Fibroblast of villous mesenchyme (primary cell): ENCODE data around the gene PAQR3. TPM values are rescaled to one million over a fixed set of nuclear protein-coding genes. Genes with fewer than 3 reads are reported as not detected.

Source experiments
- DNase-seq: peaks from one replicate; pipeline ENCODE4 v3.0.0-alpha.2; 2010; ENCODE audit warnings: low read depth
- H3K4me3 ChIP-seq: 2 replicates; pipeline ENCODE4 v1.5.1; 2011; ENCODE audit warnings: low read depth, mild to moderate bottlenecking, low read length
- total RNA-seq: library from RNA; depleted of rRNA; stranded (reverse); fragments of >200 nt; gene quantifications from 2 replicates; pipeline ENCODE4 v1.2.3, GENCODE V29; 2012
- TF ChIP-seq, protein P1 (sequence below): IDR thresholded peaks from 2 replicates; pipeline ENCODE4 v1.5.1; 2012; ENCODE audit warnings: low read depth, mild to moderate bottlenecking, low read length; ENCODE audit not compliant: insufficient read depth

The PAQR3 gene
- total RNA-seq, 1 donor = 29.8 TPM

DNA sequence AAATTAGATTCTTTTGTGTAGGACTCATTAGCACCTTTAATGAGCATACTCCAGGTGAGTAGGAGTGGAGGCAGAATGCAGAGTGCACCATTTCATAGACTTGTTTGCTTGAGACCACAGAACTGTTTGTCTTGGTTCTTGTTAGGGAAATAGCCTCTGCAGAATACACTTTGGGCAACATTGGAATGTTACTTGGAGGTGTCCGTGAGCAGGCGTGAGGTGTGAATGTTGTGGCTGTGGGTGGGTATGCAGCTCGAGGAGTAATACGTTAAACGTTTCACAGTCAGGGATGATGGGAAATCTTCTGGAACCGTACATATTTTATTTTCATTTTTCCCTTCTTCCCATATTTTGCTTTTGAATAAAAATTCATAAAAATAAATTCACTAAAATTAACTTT lies 31.6 kb downstream of the PAQR3 start:
- H3K4me3 ChIP-seq = no peak overlapping the region
- DNase-seq = no peak
- TF ChIP-seq, protein P1, sequence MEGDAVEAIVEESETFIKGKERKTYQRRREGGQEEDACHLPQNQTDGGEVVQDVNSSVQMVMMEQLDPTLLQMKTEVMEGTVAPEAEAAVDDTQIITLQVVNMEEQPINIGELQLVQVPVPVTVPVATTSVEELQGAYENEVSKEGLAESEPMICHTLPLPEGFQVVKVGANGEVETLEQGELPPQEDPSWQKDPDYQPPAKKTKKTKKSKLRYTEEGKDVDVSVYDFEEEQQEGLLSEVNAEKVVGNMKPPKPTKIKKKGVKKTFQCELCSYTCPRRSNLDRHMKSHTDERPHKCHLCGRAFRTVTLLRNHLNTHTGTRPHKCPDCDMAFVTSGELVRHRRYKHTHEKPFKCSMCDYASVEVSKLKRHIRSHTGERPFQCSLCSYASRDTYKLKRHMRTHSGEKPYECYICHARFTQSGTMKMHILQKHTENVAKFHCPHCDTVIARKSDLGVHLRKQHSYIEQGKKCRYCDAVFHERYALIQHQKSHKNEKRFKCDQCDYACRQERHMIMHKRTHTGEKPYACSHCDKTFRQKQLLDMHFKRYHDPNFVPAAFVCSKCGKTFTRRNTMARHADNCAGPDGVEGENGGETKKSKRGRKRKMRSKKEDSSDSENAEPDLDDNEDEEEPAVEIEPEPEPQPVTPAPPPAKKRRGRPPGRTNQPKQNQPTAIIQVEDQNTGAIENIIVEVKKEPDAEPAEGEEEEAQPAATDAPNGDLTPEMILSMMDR = no peak

DNA sequence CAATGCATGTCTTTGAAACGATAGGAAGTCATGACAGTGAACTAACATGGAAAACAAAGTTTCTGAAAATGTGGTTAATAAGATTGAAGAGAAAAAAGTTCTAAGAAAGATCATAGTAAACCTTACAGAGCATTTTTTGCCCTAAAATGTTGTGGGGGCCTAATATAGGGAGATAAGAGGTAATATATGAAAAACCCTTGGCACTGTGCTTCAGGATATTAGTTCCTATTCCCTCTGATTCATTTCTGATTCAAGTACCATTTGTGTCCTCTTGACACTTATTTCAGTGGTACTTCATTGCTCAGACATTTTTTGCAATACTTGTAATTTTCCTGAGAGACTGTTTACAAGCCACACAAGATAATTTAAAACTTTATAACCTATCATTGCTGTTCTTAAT lies 35.1 kb downstream of the PAQR3 start:
- DNase-seq = no peak
- H3K4me3 ChIP-seq = no peak overlapping the region
- TF ChIP-seq, protein P1 = no peak

DNA sequence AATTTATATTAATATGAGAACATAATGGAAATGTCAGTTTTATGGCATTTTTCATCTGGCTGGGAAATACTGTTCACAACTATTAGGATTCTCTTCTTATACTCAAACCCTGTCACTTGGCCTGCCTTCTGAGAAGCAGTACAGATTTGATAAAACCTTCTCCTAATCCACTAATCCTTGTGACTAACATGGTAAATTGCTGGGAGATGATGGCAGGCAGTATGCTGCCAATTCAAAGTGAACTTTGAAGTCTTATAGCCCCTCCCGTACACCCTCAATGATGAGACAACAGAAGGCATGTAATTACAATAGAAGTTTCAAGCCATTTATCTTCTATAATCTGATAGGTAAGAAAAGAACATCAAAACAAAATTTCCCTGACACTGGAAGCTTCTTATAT lies 36.9 kb downstream of the PAQR3 start:
- no peak for DNase-seq

DNA sequence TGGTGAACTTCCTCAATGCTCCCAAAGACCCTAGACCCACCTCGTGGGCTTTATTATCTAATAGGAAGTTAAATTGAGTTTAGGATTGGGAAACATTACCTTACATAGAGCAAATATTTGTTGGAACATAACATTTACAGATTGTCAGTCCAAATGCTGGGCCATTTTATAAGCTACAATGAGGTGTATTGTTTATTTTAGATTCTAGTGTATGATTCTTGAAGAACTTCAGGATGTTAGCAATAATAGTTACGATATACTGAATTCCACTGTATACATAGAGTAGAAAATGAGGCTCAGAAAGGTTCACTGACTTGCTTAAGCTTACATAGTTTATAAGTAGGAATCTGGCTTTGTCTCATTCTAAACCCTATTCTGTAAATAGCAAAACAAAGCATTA lies 37.4 kb downstream of the PAQR3 start:
- TF ChIP-seq, protein P1 = no peak
- DNase-seq = no peak
- no peak overlapping the region for H3K4me3 ChIP-seq

More for the DNA sequence above, 36.9 kb downstream of the PAQR3 start:
- TF ChIP-seq, protein P1 = no peak
- H3K4me3 ChIP-seq = no peak overlapping the region

DNA sequence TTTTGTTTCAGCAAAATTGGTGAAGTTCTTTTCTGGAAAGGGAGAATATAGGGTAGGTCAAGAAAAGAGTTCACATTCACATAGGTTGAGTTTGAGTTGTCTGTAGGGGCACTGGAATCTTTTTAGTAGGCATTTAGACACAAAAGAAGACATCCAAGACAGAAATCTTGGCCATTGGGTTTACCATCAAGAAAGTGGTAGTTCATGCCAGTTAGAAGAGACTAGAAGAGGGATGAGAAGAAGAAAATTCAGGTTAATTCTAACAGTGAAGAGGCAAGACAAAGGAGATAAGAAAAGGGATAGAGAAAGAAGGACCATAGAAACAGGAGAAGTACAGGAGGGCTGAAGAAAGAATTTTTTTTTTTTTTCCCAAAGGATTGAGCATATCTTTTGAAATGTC lies 39.9 kb downstream of the PAQR3 start:
- no peak overlapping the region for H3K4me3 ChIP-seq
- no peak for DNase-seq
- TF ChIP-seq, protein P1 = no peak

DNA sequence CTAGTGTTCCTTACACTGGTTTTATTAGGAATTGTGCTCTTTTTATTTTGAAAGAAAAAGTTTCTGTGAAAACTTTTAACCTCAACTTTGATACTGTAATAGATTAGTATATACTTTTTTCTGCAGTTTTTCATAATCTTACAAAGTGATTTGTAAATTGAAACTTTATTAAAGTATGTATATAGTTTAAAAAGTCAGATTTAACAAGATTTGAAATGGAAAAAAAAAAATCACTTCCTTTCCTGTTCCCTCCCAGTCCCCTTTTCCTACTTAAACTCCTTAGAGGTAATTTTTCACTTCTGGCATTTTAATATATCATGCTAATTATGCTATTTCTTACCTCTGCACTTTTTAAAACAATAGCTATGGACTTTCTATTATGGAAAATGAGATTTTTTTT lies 49.3 kb downstream of the PAQR3 start:
- TF ChIP-seq, protein P1 = no peak
- H3K4me3 ChIP-seq = no peak overlapping the region
- DNase-seq = no peak

DNA sequence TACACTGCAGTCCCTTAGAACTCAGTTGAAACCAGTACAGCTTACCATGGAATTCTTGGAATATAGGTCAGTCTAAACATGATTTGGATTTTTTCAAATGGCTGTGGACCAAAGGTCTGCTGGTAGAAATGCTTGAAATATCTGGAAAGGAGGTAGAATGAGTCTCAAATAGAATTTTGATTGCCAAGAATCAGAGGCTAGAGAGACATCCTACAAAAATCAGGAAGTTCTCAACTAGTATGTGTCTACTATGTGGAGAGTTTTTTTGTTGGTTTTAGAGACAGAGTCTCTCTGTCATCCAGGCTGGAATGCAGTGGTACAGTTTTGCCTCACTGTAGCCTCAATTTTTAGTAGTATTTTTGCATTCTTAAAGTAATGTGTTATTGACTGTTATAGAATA lies 53.6 kb downstream of the PAQR3 start:
- DNase-seq = no peak

More for the DNA sequence above, 53.6 kb downstream of the PAQR3 start:
- no peak overlapping the region for H3K4me3 ChIP-seq
- TF ChIP-seq, protein P1 = no peak
